ENCODE measurements around the gene RNF213.
"Not testable (repeated sequence)": the region's sequence is repeated elsewhere in the genome, so short reads cannot be mapped to it uniquely, and the experiment has no call there.

Gene RNF213

DNA sequence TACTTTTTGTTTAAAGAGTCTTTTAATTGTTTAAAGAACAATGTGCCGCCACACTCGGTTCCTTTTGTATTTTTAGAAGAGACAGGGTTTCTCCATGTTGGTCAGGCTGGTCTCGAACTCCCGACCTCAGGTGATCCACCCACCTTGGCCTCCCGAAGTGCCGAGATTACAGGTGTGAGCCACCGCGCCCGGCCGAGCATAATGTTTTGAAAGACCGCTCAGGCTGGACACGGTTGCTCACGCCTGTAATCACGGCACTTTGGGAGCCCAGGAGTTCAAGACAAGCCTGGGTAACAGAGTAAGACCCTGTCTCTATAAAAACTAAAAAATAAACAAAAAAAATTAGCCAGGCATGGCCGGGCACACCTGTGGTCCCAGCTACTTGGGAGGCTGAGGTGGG lies 59.8 kb downstream of the RNF213 start:
- no peak for DNase-seq (ENCODE audit: low read depth, low spot score)
- H3K4me3 ChIP-seq (ENCODE audit: low read depth, low read length), result no peak overlapping the region
- ChIA-PET POLR2A (no interaction called here), CTCF (no interaction called here)
- no peak for TF ChIP-seq CTCF (IDR thresholded peaks at IDR 0.05; ENCODE audit: insufficient read depth, low read length, missing control alignments)

DNA sequence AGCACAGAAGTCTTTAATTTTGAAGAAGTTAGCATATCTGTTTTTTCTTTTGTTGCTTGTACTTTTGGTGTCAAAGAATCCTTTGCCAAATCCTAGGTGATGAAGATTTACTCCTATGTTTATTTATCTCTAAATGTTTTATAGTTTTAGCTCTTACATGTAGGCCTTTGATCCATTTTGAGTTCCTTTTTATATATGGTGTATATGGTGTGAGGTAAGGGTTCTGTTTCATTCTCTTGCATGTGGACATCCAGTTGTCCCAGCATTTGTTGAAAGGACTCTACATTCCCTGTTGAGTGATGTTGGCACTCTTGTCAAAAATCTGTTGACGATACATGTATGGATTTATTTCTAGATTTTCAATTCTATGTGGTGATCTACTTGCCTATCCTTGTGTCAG lies 62.2 kb downstream of the RNF213 start:
- ChIA-PET CTCF (no interaction called here), POLR2A (interaction anchor here (0.6 kb wide), 1 partner anchor 42 kb away, joined by 3 read pairs; no protein-coding TSS in a partner anchor)
- no peak for DNase-seq (ENCODE audit: low read depth, low spot score)
- TF ChIP-seq CTCF (IDR thresholded peaks at IDR 0.05; ENCODE audit: insufficient read depth, low read length, missing control alignments), result no peak
- no peak overlapping the region for H3K4me3 ChIP-seq (ENCODE audit: low read depth, low read length)

DNA sequence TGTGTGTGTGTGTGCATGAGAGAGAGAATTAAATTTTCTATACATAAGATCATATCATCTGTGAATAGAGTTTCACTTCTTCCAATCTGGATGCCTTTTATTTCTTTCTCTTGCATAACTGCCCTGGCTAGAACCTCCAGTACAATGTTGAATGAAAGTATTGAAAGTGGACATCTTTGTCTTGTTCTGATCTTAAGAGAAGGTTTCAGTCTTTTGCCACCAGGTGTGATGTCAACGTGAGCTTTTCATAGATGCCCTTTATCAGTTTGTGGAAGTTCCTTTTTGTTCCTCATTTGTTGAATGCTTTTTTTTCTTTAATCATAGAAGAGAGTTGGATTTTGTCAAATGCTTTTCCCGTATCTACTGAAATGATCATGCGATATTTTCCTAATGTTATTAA lies 63.3 kb downstream of the RNF213 start:
- no peak for TF ChIP-seq CTCF (IDR thresholded peaks at IDR 0.05; ENCODE audit: insufficient read depth, low read length, missing control alignments)

GRCh38 chr17:80327518-80327917 lies 66.9 kb downstream of the RNF213 start:
- DNase-seq (ENCODE audit: low read depth, low spot score), result no peak
- no peak overlapping the region for H3K4me3 ChIP-seq (ENCODE audit: low read depth, low read length)
- POLR2A ChIA-PET, result no interaction called here
- no peak for TF ChIP-seq CTCF (IDR thresholded peaks at IDR 0.05; ENCODE audit: insufficient read depth, low read length, missing control alignments)
- CTCF ChIA-PET, result interaction anchor here (1.8 kb wide), 1 partner anchor 226 kb away, joined by 4 read pairs; the partner anchor contains the start of gene GAA

More for the DNA sequence above, 63.3 kb downstream of the RNF213 start:
- H3K4me3 ChIP-seq (ENCODE audit: low read depth, low read length), result no peak overlapping the region
- no peak for DNase-seq (ENCODE audit: low read depth, low spot score)
- ChIA-PET CTCF (interaction anchor here (0.9 kb wide), 1 partner anchor 128 kb away, joined by 3 read pairs; no protein-coding TSS in a partner anchor), POLR2A (no interaction called here)

DNA sequence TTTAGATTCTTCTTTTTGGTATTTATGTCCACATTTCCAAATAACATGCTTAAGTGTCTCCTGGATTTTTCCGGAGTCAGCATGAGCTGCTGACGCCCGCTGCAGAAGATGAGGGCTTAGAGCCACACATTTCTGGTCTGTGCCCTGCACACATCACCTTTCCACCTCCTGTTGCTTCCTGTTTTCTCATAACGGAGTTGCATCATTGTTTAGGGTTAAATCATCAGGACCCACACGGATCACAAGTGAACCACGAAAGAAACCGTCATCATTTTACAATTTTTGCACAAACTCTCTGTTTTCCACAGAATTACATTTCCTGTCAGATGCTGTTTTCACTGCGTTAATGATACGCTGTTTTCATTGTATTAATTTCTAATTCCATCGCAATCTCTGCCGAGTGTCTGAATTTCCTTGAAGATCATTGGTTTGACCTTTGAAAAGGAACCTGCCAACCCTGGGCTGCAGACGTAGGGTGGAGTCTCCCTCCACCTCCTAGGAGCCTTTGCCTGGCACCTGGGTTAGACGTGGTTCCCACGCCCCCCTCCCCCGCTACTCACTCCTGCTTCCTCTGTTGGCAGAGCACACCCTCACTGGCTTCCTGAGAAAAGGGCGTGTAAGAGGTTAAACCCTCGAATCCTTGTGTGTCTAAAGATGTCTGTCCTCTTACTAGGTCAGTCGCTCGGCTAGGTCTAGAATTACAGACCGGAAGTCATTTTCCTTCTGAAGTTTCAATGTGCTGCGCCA lies 68.2 kb downstream of the RNF213 start:
- H3K4me3 ChIP-seq (ENCODE audit: low read depth, low read length), result no peak overlapping the region
- TF ChIP-seq CTCF (IDR thresholded peaks at IDR 0.05; ENCODE audit: insufficient read depth, low read length, missing control alignments), result no peak
- ChIA-PET CTCF (interaction anchor here (1.8 kb wide), 1 partner anchor 228 kb away, joined by 4 read pairs; the partner anchor contains the start of gene GAA), POLR2A (no interaction called here)
- no peak for DNase-seq (ENCODE audit: low read depth, low spot score)

- CTCF ChIA-PET; POLR2A ChIA-PET; H3K4me3 ChIP-seq (ENCODE audit: low read depth, low read length); DNase-seq (ENCODE audit: low read depth, low spot score): not testable (repeated sequence)
Measured at GRCh38 chr17:80329421-80329820, 68.8 kb downstream of the RNF213 start.

DNA sequence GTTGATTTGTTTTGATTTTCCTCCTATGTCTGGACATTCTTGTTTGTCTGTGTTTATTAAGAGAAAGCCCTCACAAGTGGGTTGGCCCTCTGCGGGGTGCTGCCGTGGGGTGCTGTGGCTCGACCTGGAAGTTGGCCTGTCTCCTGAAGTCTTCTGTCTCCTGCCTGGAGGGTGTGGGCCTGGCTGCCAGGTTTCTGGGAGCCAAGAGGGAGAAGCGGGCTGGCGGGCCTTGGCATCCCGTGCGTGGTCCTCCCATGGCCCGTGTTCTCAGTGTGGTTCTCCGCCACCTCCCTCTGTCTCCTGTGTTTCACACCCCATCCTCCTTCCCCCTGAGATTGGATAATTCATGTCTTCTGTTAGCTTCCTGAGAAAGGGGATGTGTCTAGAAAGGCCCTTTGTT lies 69.6 kb downstream of the RNF213 start:
- ChIA-PET CTCF (no interaction called here), POLR2A (no interaction called here)
- no peak overlapping the region for H3K4me3 ChIP-seq (ENCODE audit: low read depth, low read length)

DNA sequence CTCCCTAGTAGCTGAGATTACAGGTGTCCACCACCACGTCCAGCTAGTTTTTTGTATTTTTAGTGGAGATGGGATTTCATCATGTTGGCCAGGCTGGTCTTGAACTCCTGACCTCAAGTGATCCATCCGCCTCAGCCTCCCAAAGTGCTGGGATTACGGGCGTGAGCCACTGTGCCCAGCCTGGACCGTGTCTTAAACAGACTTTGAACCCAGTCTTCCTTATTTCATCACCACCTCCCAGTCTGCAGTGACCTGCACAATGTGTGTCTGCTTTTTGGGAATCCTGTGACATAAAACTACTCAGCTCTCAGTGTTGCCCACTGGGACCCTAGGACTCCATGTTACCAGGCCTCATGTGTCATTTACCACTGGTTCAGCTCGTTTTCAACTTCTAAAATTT lies 70.3 kb downstream of the RNF213 start:
- H3K4me3 ChIP-seq (ENCODE audit: low read depth, low read length); CTCF ChIA-PET; POLR2A ChIA-PET; DNase-seq (ENCODE audit: low read depth, low spot score): not testable (repeated sequence)

More for the DNA sequence above, 69.6 kb downstream of the RNF213 start:
- DNase-seq (ENCODE audit: low read depth, low spot score), result no peak
- no peak for TF ChIP-seq CTCF (IDR thresholded peaks at IDR 0.05; ENCODE audit: insufficient read depth, low read length, missing control alignments)

All from AG04449 (cell line).